ENCODE data around the gene TRMT2A. TPM values are rescaled to one million over a fixed set of nuclear protein-coding genes. Genes with fewer than 3 reads are reported as not detected.

TRMT2A gene
- polyA plus RNA-seq, 1 of the 3 experiments (the other 2 are of a cell fraction) = 54.6 TPM

- TF ChIP-seq, protein P1, sequence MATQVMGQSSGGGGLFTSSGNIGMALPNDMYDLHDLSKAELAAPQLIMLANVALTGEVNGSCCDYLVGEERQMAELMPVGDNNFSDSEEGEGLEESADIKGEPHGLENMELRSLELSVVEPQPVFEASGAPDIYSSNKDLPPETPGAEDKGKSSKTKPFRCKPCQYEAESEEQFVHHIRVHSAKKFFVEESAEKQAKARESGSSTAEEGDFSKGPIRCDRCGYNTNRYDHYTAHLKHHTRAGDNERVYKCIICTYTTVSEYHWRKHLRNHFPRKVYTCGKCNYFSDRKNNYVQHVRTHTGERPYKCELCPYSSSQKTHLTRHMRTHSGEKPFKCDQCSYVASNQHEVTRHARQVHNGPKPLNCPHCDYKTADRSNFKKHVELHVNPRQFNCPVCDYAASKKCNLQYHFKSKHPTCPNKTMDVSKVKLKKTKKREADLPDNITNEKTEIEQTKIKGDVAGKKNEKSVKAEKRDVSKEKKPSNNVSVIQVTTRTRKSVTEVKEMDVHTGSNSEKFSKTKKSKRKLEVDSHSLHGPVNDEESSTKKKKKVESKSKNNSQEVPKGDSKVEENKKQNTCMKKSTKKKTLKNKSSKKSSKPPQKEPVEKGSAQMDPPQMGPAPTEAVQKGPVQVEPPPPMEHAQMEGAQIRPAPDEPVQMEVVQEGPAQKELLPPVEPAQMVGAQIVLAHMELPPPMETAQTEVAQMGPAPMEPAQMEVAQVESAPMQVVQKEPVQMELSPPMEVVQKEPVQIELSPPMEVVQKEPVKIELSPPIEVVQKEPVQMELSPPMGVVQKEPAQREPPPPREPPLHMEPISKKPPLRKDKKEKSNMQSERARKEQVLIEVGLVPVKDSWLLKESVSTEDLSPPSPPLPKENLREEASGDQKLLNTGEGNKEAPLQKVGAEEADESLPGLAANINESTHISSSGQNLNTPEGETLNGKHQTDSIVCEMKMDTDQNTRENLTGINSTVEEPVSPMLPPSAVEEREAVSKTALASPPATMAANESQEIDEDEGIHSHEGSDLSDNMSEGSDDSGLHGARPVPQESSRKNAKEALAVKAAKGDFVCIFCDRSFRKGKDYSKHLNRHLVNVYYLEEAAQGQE (IDR thresholded peaks at IDR 0.05; ENCODE audit: low read depth, low read length) = no peak
These were observed 3.3 kb downstream of the TRMT2A start (continued) for GRCh38 chr22:20113551-20114310.

GRCh38 chr22:20112623-20113511 is 4.2 kb downstream of the TRMT2A start:
- H3K36me3 ChIP-seq (replicated peaks in 1 of 2; ENCODE audit: control insufficient read depth in 1 of 2, insufficient read depth in 2 of 2, low read length in 1 of 2) = peaks cover 15 to 75% of the 10 kb centered on the region in 2 experiments

More at GRCh38 chr22:20112623-20113511, 4.2 kb downstream of the TRMT2A start:
- H2AFZ ChIP-seq (ENCODE audit: low read depth) = no peak overlapping the region
- H3K79me2 ChIP-seq (ENCODE audit: insufficient read depth) = peaks cover 30% of the 10 kb centered on the region
- H3K4me2 ChIP-seq = no peak overlapping the region
- POLR2A ChIA-PET = interaction anchor here (1.7 kb wide), 1 partner anchor 15 kb away, joined by 5 read pairs; no protein-coding TSS in a partner anchor
- no peaks in the 10 kb centered on the region for H3K9me2 ChIP-seq
- H3K4me1 ChIP-seq (ENCODE audit: control insufficient read depth in 1 of 2, insufficient read depth in 2 of 2, low read depth in 1 of 2, low read length in 1 of 2) = peaks cover 7 to 14% of the 10 kb centered on the region in 2 experiments; a peak in 1 of 4 replicates
- TF ChIP-seq NFIC (IDR thresholded peaks at IDR 0.05; ENCODE audit: borderline replicate concordance) = no peak
- TF ChIP-seq, protein P2, sequence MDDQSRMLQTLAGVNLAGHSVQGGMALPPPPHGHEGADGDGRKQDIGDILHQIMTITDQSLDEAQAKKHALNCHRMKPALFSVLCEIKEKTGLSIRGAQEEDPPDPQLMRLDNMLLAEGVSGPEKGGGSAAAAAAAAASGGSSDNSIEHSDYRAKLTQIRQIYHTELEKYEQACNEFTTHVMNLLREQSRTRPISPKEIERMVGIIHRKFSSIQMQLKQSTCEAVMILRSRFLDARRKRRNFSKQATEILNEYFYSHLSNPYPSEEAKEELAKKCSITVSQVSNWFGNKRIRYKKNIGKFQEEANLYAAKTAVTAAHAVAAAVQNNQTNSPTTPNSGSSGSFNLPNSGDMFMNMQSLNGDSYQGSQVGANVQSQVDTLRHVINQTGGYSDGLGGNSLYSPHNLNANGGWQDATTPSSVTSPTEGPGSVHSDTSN (IDR thresholded peaks at IDR 0.05) = no peak
- TF ChIP-seq FOXJ3 (CRISPR knock-in tag; IDR thresholded peaks at IDR 0.05) = no peak
- no peak for TF ChIP-seq FOXM1 (IDR thresholded peaks at IDR 0.05; ENCODE audit: low read depth)
- TF ChIP-seq, protein P1 (IDR thresholded peaks at IDR 0.05; ENCODE audit: low read depth, low read length) = no peak
- TF ChIP-seq TEAD4 (IDR thresholded peaks at IDR 0.05; ENCODE audit: borderline replicate concordance, insufficient read depth) = no peak
- no peak for TF ChIP-seq RXRA (IDR thresholded peaks at IDR 0.05; ENCODE audit: borderline replicate concordance, low read depth)
- no peak for TF ChIP-seq FOSL2 (IDR thresholded peaks at IDR 0.05; ENCODE audit: borderline replicate concordance, low read depth)
- no peak for TF ChIP-seq CHD2 (IDR thresholded peaks at IDR 0.05; ENCODE audit: low read length, partially characterized antibody)
- TF ChIP-seq MEF2A (IDR thresholded peaks at IDR 0.05; ENCODE audit: borderline replicate concordance, low read depth) = no peak
- no peak for TF ChIP-seq SMC3 (IDR thresholded peaks at IDR 0.05; ENCODE audit: low read depth, low read length)
- TF ChIP-seq, protein P3, sequence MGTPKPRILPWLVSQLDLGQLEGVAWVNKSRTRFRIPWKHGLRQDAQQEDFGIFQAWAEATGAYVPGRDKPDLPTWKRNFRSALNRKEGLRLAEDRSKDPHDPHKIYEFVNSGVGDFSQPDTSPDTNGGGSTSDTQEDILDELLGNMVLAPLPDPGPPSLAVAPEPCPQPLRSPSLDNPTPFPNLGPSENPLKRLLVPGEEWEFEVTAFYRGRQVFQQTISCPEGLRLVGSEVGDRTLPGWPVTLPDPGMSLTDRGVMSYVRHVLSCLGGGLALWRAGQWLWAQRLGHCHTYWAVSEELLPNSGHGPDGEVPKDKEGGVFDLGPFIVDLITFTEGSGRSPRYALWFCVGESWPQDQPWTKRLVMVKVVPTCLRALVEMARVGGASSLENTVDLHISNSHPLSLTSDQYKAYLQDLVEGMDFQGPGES (IDR thresholded peaks at IDR 0.05; ENCODE audit: low read depth, low read length) = no peak
- TF ChIP-seq, protein P4, sequence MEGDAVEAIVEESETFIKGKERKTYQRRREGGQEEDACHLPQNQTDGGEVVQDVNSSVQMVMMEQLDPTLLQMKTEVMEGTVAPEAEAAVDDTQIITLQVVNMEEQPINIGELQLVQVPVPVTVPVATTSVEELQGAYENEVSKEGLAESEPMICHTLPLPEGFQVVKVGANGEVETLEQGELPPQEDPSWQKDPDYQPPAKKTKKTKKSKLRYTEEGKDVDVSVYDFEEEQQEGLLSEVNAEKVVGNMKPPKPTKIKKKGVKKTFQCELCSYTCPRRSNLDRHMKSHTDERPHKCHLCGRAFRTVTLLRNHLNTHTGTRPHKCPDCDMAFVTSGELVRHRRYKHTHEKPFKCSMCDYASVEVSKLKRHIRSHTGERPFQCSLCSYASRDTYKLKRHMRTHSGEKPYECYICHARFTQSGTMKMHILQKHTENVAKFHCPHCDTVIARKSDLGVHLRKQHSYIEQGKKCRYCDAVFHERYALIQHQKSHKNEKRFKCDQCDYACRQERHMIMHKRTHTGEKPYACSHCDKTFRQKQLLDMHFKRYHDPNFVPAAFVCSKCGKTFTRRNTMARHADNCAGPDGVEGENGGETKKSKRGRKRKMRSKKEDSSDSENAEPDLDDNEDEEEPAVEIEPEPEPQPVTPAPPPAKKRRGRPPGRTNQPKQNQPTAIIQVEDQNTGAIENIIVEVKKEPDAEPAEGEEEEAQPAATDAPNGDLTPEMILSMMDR (IDR thresholded peaks at IDR 0.05) = no peak
- TF ChIP-seq RFX5 (IDR thresholded peaks at IDR 0.05; ENCODE audit: low read length) = no peak
- TF ChIP-seq EP300 (IDR thresholded peaks at IDR 0.05; ENCODE audit: borderline replicate concordance in 1 of 2, low read depth in 1 of 2, low read length in 1 of 2) = no peak
- H3K4me3 ChIP-seq (ENCODE audit: low read depth in 2 of 2, low read length in 1 of 2) = no peak overlapping the region
- WGBS (ENCODE audit: low lambda C conversion rate) = 91% methylated on average over 12 of the region's 26 CpGs
- CTCF ChIA-PET = interaction anchor here (1.5 to 2.3 kb wide), 2 partner anchors 28 to 154 kb away, joined by 3 to 10 read pairs; no protein-coding TSS in a partner anchor
- 0 out of 2 replicates have a peak, but pooled peaks cover 8% of the 10 kb centered on the region for H4K20me1 ChIP-seq (ENCODE audit: insufficient read depth)
- no peak for DNase-seq
- peaks cover 16% of the 10 kb centered on the region for H3F3A ChIP-seq (replicated peaks; ENCODE audit: insufficient read depth)
- H3K27me3 ChIP-seq (ENCODE audit: insufficient read depth) = no peaks in the 10 kb centered on the region
- no peaks in the 10 kb centered on the region for H3K9me3 ChIP-seq
- H3K9ac ChIP-seq = no peak overlapping the region
- H3K27ac ChIP-seq (ENCODE audit: low read depth in 2 of 2, low read length in 1 of 2) = no peak overlapping the region; a peak in 1 of 4 replicates

Measured in SK-N-SH (cell line).